Omental fat pad (tissue), 4 donors: ENCODE data around the gene CCDC178. TPM values are rescaled to one million over a fixed set of nuclear protein-coding genes. Genes with fewer than 3 reads are reported as not detected.

ENCODE experiments used
- ATAC-seq: fragments of 150-250 bp; one replicate; pipeline ENCODE4 v1.9.1; 2016; ENCODE audit warnings: mild to moderate bottlenecking, moderate library complexity; ENCODE audit not compliant: low FRiP score
- DNase-seq: peaks from one replicate; pipeline ENCODE4 v3.0.0-alpha.2; 2019; ENCODE audit warnings: low spot score
- CTCF ChIP-seq, 3 donors: fragments of 450-650 bp; IDR thresholded peaks; one replicate each; pipeline ENCODE4 v1.5.1; 2016 to 2017; ENCODE audit warnings: antibody characterized with exemption in 3 of 3, mild to moderate bottlenecking in 3 of 3, moderate library complexity in 2 of 3
- total RNA-seq, 4 donors: library from RNA; depleted of rRNA; stranded (reverse); fragments of >200 nt; gene quantifications; one replicate each; pipeline ENCODE4 v1.1.0, GENCODE V29; 2016

CCDC178 gene
- total RNA-seq, 4 donors from 2014 or later, result 2.6 to 10.6 (median 3.5) TPM

DNA sequence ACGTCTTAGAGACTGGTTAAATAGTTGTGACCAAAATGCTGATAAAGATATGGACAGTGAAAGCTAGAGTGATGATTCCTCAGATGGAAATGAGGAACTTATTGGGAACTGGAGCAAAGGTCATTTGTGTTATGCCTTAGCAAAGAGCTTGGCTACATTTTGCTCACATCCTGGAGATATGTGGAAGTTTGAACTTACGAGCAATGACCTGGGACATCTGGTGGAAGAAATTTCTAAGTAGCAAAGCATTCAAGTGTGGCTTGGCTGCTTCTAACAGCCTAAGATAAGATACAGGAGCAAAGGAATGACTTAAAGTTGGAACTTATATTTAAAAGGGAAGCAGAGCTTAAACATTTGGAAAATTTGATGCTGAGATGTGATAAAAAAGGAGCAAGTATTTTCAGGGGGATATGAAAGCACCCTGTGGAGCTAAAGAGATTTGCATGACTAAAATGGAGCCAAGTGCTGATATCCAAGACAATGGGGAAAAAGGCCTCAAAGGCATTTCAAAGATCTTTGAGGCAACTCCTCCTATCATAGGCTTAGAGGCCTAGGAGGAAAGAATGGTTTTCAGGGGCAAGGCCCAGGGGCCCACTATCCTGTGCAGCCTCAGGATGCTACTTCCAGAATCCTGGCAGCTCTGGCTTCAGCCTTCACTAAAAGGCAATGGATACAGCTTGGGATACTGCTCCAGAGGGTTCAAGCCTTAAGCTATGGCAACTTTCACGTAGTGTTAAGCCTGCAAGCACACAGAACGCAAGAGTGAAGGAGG, 543.6 kb downstream of the CCDC178 start:
- no peak for TF ChIP-seq CTCF (IDR thresholded peaks at IDR 0.05)
- DNase-seq (no peak), ATAC-seq (no peak)

DNA sequence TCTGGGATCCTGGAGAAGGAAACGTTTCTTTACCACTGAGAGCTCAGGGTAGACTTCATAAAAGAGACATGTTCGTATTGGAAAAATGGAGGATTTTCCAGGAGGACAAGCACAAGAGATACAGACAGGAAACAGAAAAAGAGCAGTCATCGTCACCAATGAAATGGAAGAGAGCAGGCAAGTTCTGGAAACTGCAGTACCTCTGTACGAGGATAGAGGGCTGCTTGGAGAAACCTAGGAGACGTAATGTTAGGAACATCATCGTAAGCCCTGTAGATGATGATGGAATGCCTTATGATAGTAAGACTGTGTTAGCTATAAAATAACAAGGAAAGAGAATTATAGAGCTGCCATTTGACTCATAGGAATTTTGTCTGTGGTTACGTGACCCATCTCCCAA, 546.6 kb downstream of the CCDC178 start:
- DNase-seq (no peak), ATAC-seq (no peak)
- no peak for TF ChIP-seq CTCF (IDR thresholded peaks at IDR 0.05)

DNA sequence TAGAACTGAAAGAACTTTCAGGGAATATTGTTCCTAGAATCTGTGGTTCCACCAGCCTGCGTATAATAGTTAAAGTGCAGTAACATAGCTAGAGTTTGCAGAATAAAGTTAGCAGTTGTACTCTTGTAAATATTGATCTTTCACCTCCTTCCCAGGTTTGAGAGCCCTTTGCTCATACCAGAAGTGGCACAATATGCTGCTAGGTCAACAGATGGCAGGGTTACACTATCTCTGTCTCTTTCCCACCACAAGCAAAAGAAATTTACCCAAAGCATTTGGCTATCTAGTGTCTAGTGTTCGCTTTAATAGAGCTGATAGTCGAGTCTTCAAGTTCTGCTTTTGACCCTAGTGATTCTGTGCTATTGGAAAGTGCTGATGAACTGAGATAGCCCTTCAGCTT, 548.7 kb downstream of the CCDC178 start:
- ATAC-seq, result no peak
- TF ChIP-seq CTCF (IDR thresholded peaks at IDR 0.05), result no peak

GRCh38 chr18:32891130-32891529, 549.4 kb downstream of the CCDC178 start:
- TF ChIP-seq CTCF (IDR thresholded peaks at IDR 0.05), result no peak
- ATAC-seq, result no peak
- no peak for DNase-seq

More for the DNA sequence above, 548.7 kb downstream of the CCDC178 start:
- DNase-seq, result no peak

DNA sequence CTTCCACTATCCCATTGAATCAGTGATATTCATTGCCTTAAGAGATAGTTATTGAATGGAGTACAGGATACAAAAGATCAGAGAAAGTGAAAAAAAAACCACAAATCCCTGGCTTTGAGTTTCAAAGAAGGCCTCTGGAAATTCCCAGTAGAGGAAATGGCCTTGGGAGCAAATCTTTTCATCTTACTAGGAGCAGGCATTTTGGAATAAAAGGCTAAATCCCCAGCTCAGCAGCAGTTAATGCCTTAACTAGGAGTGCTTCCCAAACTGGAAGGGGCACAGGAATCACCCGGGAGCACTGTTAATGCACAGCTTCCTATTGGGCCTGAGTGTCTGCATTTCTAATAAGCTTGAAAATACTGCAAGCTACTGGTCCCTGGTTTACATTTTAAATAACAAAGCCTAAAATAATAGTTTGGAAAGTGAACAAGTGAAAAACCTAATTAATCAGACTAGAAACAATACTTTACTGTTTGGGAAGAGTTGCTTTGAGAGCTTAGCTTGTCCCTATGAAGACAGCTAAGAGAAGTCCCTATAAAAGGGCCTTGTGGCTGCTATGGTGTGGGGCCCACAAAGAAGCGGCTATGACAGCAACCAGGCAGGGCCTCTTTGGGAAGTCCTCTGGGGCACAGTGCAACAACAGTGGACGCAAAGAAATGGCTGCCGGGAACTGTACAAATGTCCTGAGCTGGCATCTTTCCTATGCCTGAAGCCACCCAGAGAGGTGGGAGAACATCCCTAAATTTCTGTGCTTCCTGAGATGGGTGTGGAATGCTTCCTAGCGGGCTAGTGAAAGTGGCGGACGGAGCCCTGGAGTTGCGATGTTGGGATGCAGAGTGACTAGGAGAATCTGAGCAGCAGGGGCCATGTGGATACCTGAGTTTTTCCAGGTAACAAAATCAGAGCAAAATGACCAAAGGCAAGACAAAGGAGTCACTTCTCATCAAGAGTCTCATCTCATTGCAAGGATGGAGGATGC, 550.6 kb downstream of the CCDC178 start:
- TF ChIP-seq CTCF (IDR thresholded peaks at IDR 0.05), result no peak
- ATAC-seq (no peak), DNase-seq (no peak)

- TF ChIP-seq CTCF (IDR thresholded peaks at IDR 0.05), result no peak
- DNase-seq, result no peak
- no peak for ATAC-seq
These were observed 552.2 kb downstream of the CCDC178 start for GRCh38 chr18:32888306-32888705.

Other genes starting within 250 kb of the CCDC178 start
- gene ASXL3, start 137.5 kb upstream of the CCDC178 start, total RNA-seq, result 1 to 10 TPM in 1 of 4 donors, under 1 TPM in 3; 0.36 to 5.4 (median 0.70) TPM